DMS114 treated with DMSO at 0.1 percent for 48 hours (cell line): ENCODE results near the gene ERC2.
"Not testable (repeated sequence)": the region's sequence is repeated elsewhere in the genome, so short reads cannot be mapped to it uniquely, and the experiment has no call there.

Experiments used
- DNase-seq: peaks from one replicate; lab custom pipeline; 2025; ENCODE audit not compliant: unreplicated experiment; lab: John Stamatoyannopoulos, UW

Gene ERC2

GRCh38 chr3:55518451-55518850, 949.8 kb downstream of the ERC2 start:
- DNase-seq, result no peak

GRCh38 chr3:55516392-55517030, 951.8 kb downstream of the ERC2 start:
- DNase-seq, result no peak

GRCh38 chr3:55515550-55516246, 952.6 kb downstream of the ERC2 start:
- DNase-seq, result no peak

GRCh38 chr3:55514962-55515361, 953.3 kb downstream of the ERC2 start:
- DNase-seq, result no peak

- no peak for DNase-seq
Observed at GRCh38 chr3:55512571-55513343, 955.5 kb downstream of the ERC2 start.

GRCh38 chr3:55511895-55512570, 956.2 kb downstream of the ERC2 start:
- DNase-seq, result no peak

GRCh38 chr3:55508335-55508734, 959.9 kb downstream of the ERC2 start:
- no peak for DNase-seq

GRCh38 chr3:55507808-55508207, 960.5 kb downstream of the ERC2 start:
- DNase-seq, result no peak

- DNase-seq, result no peak
Observed at GRCh38 chr3:55505776-55506175, 962.5 kb downstream of the ERC2 start.

- DNase-seq, result not testable (repeated sequence)
Observed at GRCh38 chr3:55505102-55505501, 963.2 kb downstream of the ERC2 start.

GRCh38 chr3:55501905-55502304, 966.4 kb downstream of the ERC2 start:
- DNase-seq, result no peak

GRCh38 chr3:55500555-55501330, 967.5 kb downstream of the ERC2 start:
- no peak for DNase-seq

GRCh38 chr3:55498520-55498919, 969.7 kb downstream of the ERC2 start:
- no peak for DNase-seq

GRCh38 chr3:55497250-55497649, 971.0 kb downstream of the ERC2 start:
- DNase-seq, result no peak

- no peak for DNase-seq
Observed at GRCh38 chr3:55494976-55495375, 973.3 kb downstream of the ERC2 start.

- no peak for DNase-seq
Observed at GRCh38 chr3:55492976-55493375, 975.3 kb downstream of the ERC2 start.

- DNase-seq, result no peak
Observed at GRCh38 chr3:55491296-55491816, 976.9 kb downstream of the ERC2 start.

- no peak for DNase-seq
Observed at GRCh38 chr3:55490276-55490913, 977.9 kb downstream of the ERC2 start.

- DNase-seq, result no peak
Observed at GRCh38 chr3:55489798-55490132, 978.5 kb downstream of the ERC2 start.

- peak; percentile 60 for DNase-seq
Observed at GRCh38 chr3:55488398-55489055, 979.7 kb downstream of the ERC2 start.
